ENCODE measurements around the gene SERP2.

Gene SERP2

GRCh38 chr13:44389060-44389666, 15.5 kb downstream of the SERP2 start:
- peak overlapping the region; percentile 52 for H3K27ac ChIP-seq
- no peak for TF ChIP-seq CTCF (conservative IDR thresholded peaks at IDR 0.05)

GRCh38 chr13:44389876-44390275, 16.3 kb downstream of the SERP2 start:
- H3K27ac ChIP-seq, result peak overlapping the region; percentile 52
- TF ChIP-seq CTCF (conservative IDR thresholded peaks at IDR 0.05), result no peak

DNA sequence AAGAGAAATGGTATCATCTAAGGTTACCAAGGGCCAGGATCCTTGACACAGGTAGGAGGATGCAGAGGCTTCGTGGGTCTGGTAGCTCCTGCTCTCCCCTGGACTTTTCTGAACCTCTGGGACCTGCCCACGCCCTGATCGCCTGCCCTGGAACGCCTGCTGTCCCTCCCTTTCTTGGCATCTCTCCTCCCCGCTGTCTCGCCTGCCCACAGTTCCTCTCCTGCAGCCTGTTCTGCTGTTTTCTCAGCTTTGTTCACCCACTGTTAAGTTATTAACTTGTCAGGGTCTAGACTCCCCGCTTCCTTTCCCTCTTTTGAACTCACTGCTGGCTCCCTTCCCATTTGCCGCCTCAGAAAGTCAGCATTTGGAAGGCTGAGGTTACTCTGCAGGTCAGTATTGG, 19.8 kb downstream of the SERP2 start:
- TF ChIP-seq CTCF (conservative IDR thresholded peaks at IDR 0.05), result no peak

DNA sequence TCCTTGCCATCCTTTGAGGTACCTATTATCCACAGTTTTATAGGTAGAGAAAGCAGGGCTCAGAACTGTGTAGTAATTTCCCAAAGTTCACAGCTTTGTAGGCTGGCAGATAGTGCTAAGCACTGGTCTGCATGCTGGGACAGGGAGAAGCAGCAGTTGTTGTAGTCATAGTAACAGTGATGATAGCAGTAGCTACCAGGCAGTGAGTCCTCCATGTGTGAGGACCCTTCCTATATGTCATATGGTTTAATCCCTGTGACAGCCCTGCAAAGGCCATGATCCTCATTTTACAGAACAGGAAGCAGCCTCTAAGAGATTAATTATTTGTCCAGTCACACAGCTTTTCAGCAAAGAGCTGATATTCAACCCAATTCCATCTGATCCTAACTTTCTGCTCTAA, 21.0 kb downstream of the SERP2 start:
- TF ChIP-seq CTCF (conservative IDR thresholded peaks at IDR 0.05), result no peak

More for the DNA sequence above, 19.8 kb downstream of the SERP2 start:
- no peak overlapping the region for H3K27ac ChIP-seq

GRCh38 chr13:44395976-44396694, 22.5 kb downstream of the SERP2 start:
- TF ChIP-seq CTCF (conservative IDR thresholded peaks at IDR 0.05), result no peak
- no peak overlapping the region for H3K27ac ChIP-seq

More for the DNA sequence above, 21.0 kb downstream of the SERP2 start:
- no peak overlapping the region for H3K27ac ChIP-seq

DNA sequence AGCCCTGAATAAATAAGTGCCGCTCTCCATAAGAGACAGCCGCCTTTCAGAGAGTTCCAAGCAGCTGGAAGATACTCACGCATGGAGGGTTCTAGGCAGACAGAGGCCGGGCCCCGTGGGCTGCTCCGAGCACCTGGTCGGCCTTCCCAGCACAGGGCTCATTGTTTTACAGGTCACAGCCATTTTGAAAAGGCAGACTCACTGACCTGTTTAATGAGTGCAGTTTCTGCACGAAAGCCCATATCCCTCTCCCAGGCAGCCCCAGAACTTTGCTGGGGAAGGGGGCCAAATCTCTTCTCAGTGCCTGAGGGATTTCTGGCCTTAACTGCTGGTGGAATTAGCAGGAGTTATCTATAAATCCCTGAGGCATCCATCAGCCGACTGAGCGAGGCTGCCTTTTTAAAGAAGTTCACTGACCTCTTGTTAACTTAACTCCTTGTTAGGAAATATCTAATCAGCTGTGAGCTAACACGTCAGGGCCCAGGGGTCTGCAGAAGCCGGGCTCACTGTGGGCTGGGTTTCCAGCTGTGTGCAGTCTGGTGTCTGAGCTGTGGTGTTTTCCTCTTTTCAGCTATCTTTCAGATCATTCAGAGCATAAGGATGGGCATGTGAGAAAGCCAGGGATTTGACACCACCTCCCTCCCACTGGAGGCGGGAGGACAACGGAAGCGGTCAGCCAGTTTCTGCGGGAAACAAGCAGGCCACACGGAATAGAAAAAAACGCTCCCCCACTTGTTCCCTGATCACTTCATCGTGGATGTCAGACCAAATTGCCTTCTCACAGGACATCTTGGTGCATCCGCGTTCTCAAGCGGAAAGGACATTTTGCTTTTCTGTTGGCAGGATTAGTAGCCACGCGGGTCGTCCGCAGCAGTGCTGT, 23.3 kb downstream of the SERP2 start:
- no peak overlapping the region for H3K27ac ChIP-seq
- TF ChIP-seq CTCF (conservative IDR thresholded peaks at IDR 0.05), result no peak

DNA sequence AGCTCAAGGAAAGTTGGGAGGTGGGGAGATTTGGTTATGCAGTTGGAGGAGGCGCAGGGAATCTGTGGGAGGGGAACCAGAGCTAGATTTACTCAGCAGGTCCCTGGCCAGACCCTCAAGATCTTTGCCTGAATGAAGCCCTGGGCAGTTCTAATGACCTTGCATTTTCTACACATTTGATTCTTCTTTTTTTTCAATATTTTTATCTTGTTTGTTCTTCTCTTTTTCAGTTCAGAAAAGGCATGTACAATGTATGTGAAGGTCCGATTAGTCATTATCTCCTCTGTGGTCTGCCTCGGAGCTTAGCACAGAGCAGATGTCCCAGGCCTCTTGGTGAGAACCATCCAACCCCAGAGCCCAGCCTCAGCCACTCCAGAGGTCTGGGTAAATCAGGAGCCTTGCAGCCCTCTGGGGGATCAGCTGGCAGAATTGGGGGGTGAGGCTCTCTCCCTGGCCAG, 24.2 kb downstream of the SERP2 start:
- no peak for TF ChIP-seq CTCF (conservative IDR thresholded peaks at IDR 0.05)
- no peak overlapping the region for H3K27ac ChIP-seq

Measured in VCaP (cell line).